Astrocyte (in vitro differentiated cells and primary cell): ENCODE measurements around the gene BMP8A. TPM values are rescaled to one million over a fixed set of nuclear protein-coding genes. Genes with fewer than 3 reads are reported as not detected.
A peak's percentile ranks its signal among the peaks of the same experiment; 100 is the strongest.

Experiments used
- DNase-seq: peaks from one replicate; pipeline ENCODE4 v3.0.0-alpha.2; 2010; ENCODE audit warnings: low read depth
- FAIRE-seq: peaks from 2 replicates; lab custom pipeline; 2011; peaks lifted over from hg19 to GRCh38; lab: Jason Lieb, UNC
- H2AFZ ChIP-seq: 2 replicates; pipeline ENCODE4 v1.6.0; 2012; ENCODE audit warnings: low read depth, low read length, inconsistent platforms
- H3K27ac ChIP-seq: 2 replicates; pipeline ENCODE4 v1.5.1; 2011; ENCODE audit warnings: low read depth, low read length, inconsistent platforms
- H3K27me3 ChIP-seq: 2 replicates; pipeline ENCODE4 v1.6.0; 2011; ENCODE audit warnings: low read length, inconsistent platforms; ENCODE audit not compliant: insufficient read depth
- H3K36me3 ChIP-seq: 2 replicates; pipeline ENCODE4 v1.5.1; 2011; ENCODE audit warnings: low read length, inconsistent platforms; ENCODE audit not compliant: insufficient read depth
- H3K4me1 ChIP-seq: 2 replicates; pipeline ENCODE4 v1.5.1; 2011; ENCODE audit warnings: low read length, inconsistent platforms; ENCODE audit not compliant: insufficient read depth
- H3K4me2 ChIP-seq: 2 replicates; pipeline ENCODE4 v1.6.0; 2012; ENCODE audit warnings: low read length, inconsistent platforms
- H3K4me3 ChIP-seq: 2 replicates; pipeline ENCODE4 v1.5.1; 2011; ENCODE audit warnings: low read depth, mild to moderate bottlenecking, low read length, inconsistent platforms; ENCODE audit not compliant: insufficient read depth
- H3K79me2 ChIP-seq: 2 replicates; pipeline ENCODE4 v1.6.0; 2012; ENCODE audit warnings: mild to moderate bottlenecking, low read length, inconsistent platforms; ENCODE audit not compliant: insufficient read depth
- H3K9ac ChIP-seq: 2 replicates; pipeline ENCODE4 v1.6.0; 2012; ENCODE audit warnings: mild to moderate bottlenecking, low read length, inconsistent platforms
- H3K9me3 ChIP-seq: 2 replicates; pipeline ENCODE4 v1.5.1; 2012; ENCODE audit warnings: low read depth, mild to moderate bottlenecking, low read length, inconsistent platforms; ENCODE audit not compliant: insufficient read depth
- H4K20me1 ChIP-seq: 2 replicates; pipeline ENCODE4 v1.6.0; 2012; ENCODE audit warnings: low read length, inconsistent platforms; ENCODE audit not compliant: insufficient read depth
- H3K27ac Mint-ChIP-seq: one replicate; pipeline ENCODE4 v1.8.0; 2021; ENCODE audit warnings: mild to moderate bottlenecking, mixed read lengths; ENCODE audit not compliant: unreplicated experiment
- H3K27me3 Mint-ChIP-seq: one replicate; pipeline ENCODE4 v1.8.0; 2021; ENCODE audit warnings: low read depth, mixed read lengths; ENCODE audit not compliant: unreplicated experiment
- H3K36me3 Mint-ChIP-seq: one replicate; pipeline ENCODE4 v1.8.0; 2021; ENCODE audit warnings: low read depth, mixed read lengths; ENCODE audit not compliant: unreplicated experiment
- H3K4me1 Mint-ChIP-seq: one replicate; pipeline ENCODE4 v1.8.0; 2021; ENCODE audit warnings: low read depth, mixed read lengths; ENCODE audit not compliant: unreplicated experiment
- H3K4me3 Mint-ChIP-seq: one replicate; pipeline ENCODE4 v1.8.0; 2021; ENCODE audit warnings: mild to moderate bottlenecking, moderate library complexity, mixed read lengths; ENCODE audit not compliant: unreplicated experiment
- H3K9me3 Mint-ChIP-seq: one replicate; pipeline ENCODE4 v1.8.0; 2021; ENCODE audit warnings: mild to moderate bottlenecking, mixed read lengths; ENCODE audit not compliant: unreplicated experiment
- EZH2 ChIP-seq: IDR thresholded peaks from 2 replicates; pipeline ENCODE4 v1.6.1; 2012; ENCODE audit warnings: mild to moderate bottlenecking, low read length, inconsistent platforms; ENCODE audit not compliant: insufficient read depth
- total RNA-seq: library from RNA; stranded (reverse); gene quantifications from 2 replicates; pipeline ENCODE4 v1.2.1, GENCODE V29; 2021
- TF ChIP-seq, protein P1 (sequence below): IDR thresholded peaks from 2 replicates; pipeline ENCODE4 v1.5.1; 2011; ENCODE audit warnings: low read depth, mild to moderate bottlenecking, inconsistent platforms, low read length, moderate library complexity; ENCODE audit not compliant: insufficient read depth

Gene BMP8A
- total RNA-seq, 1 donor from 2014 or later: 0.84 TPM

DNA sequence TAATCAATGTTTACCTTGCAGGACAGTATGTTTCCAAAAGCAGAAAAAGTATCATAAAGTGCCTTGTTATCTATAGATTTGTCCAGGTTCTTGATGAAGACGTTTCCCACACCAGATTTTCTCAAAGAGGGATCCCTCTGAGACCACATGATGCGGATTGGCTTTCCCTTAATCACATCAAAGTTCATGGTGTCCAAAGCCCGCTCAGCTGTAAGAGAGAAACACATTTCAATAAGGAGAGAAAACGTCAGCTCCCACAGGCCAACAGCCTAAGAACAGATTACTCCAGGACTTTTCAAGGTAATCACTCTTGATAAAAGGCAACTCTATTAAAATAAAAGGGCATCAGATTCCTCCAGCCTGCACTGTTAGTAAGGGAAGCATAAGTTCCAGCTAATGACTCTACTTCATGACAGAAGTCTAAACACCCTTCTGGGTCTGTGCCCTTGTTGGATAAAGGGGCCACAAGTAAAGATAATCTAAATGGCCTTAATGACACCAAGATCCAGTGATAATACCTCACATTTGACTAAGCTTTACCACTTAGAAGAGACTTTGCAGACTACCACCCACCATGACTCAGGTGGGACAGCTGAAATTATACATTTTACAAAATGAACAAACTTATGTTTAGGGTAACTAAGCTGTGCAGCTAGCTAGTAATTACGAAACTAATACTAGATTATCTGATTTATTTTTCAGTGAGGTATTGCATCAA, 81.1 kb downstream of the BMP8A start:
- no peak for DNase-seq
- Histone ChIP-seq H3K79me2 (peaks cover 87% of the 10 kb centered on the region), H2AFZ (no peak overlapping the region), H3K9ac (peak overlapping the region; percentile 1), H3K27ac (no peak overlapping the region), H3K4me3 (peak overlapping the region; percentile 43), H4K20me1 (peaks cover 78% of the 10 kb centered on the region), H3K27me3 (no peaks in the 10 kb centered on the region), H3K4me1 (peaks cover 26% of the 10 kb centered on the region), H3K36me3 (peaks cover 53% of the 10 kb centered on the region), H3K4me2 (peak overlapping the region; percentile 97), H3K9me3 (no peaks in the 10 kb centered on the region)
- Mint-ChIP-seq H3K36me3 (peaks cover 26% of the 10 kb centered on the region), H3K9me3 (no peaks in the 10 kb centered on the region), H3K27ac (no peak overlapping the region), H3K4me3 (peak overlapping the region; percentile 95), H3K4me1 (peaks cover 28% of the 10 kb centered on the region), H3K27me3 (no peaks in the 10 kb centered on the region)
- TF ChIP-seq, protein P1, sequence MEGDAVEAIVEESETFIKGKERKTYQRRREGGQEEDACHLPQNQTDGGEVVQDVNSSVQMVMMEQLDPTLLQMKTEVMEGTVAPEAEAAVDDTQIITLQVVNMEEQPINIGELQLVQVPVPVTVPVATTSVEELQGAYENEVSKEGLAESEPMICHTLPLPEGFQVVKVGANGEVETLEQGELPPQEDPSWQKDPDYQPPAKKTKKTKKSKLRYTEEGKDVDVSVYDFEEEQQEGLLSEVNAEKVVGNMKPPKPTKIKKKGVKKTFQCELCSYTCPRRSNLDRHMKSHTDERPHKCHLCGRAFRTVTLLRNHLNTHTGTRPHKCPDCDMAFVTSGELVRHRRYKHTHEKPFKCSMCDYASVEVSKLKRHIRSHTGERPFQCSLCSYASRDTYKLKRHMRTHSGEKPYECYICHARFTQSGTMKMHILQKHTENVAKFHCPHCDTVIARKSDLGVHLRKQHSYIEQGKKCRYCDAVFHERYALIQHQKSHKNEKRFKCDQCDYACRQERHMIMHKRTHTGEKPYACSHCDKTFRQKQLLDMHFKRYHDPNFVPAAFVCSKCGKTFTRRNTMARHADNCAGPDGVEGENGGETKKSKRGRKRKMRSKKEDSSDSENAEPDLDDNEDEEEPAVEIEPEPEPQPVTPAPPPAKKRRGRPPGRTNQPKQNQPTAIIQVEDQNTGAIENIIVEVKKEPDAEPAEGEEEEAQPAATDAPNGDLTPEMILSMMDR: no peak
- no peak for TF ChIP-seq EZH2
- no peak for FAIRE-seq

DNA sequence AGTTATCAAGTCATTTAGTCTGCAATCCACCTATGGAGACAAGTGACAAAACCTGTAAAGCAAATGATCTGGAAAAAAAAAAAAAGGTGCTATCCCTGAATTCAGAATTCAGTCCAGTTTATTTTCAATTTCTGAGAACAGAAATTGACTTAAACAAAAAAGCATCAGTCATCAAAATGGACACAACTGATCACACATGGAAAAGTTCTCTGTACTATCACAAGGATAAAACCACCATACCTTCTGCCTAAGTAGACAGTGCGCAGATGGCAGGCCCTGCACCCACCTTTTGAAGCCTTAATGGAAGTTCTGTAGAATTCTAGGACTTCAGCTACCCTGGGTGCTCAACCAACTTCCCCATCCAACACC, 81.6 kb downstream of the BMP8A start:
- no peak overlapping the region for H3K27ac Mint-ChIP-seq
- peaks cover 85% of the 10 kb centered on the region for H3K79me2 ChIP-seq
- no peak for TF ChIP-seq EZH2
- peaks cover 28% of the 10 kb centered on the region for H3K4me1 Mint-ChIP-seq
- H3K4me3 Mint-ChIP-seq: peak overlapping the region; percentile 95
- H3K36me3 Mint-ChIP-seq: peaks cover 26% of the 10 kb centered on the region
- H3K36me3 ChIP-seq: peaks cover 49% of the 10 kb centered on the region
- H3K9me3 Mint-ChIP-seq: no peaks in the 10 kb centered on the region
- H3K4me3 ChIP-seq: peak overlapping the region; percentile 43
- H4K20me1 ChIP-seq: peaks cover 76% of the 10 kb centered on the region
- no peak overlapping the region for H3K27ac ChIP-seq
- H2AFZ ChIP-seq: no peak overlapping the region
- FAIRE-seq (no peak), DNase-seq (no peak)
- peak overlapping the region; percentile 23 for H3K9ac ChIP-seq
- H3K4me2 ChIP-seq: peak overlapping the region; percentile 97
- no peaks in the 10 kb centered on the region for H3K9me3 ChIP-seq
- peaks cover 26% of the 10 kb centered on the region for H3K4me1 ChIP-seq
- no peaks in the 10 kb centered on the region for H3K27me3 ChIP-seq
- no peaks in the 10 kb centered on the region for H3K27me3 Mint-ChIP-seq

DNA sequence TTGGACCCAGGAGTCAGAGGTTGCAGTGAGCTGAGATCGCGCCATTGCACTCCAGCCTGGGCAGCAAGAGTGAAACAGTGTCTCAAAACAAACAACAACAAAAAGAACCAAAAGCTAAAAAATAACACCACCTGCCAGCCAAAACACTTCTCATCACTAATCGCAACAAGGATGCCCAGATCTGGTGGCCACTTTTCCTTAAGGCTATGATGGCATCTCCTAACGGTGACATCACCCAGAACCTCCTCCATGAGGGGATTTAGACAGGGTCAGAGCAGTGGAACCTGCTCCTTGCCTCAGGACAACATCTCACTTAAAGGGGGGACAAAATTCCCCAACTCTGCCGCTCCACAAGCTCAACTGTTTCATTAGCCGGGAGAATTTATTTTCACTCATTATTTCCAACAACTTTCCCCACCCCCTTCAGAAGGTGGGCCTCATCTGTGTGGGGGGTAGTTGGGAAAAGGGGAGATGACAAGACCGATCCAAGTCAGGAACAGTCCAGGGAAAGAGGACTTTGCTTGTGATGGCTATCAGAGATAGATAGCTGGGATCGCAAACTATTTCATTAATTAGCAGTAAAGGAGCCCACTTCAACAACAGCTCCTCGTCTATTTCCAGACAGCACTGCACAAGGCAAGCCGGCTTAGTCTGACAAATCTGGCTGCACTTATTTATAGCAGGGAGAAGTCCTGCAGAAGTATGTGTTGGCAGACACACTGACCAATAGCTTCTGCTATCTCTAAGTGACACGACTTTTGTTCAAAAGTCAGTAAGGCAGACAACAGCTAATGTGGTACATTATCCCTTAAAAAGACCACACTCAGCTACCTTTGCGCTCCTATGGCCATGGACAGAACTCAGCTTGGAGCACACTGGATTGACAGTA, 82.5 kb downstream of the BMP8A start:
- no peaks in the 10 kb centered on the region for H3K9me3 ChIP-seq
- no peaks in the 10 kb centered on the region for H3K27me3 Mint-ChIP-seq
- no peak for TF ChIP-seq EZH2
- TF ChIP-seq, protein P1: no peak
- peak overlapping the region; percentile 97 for H3K4me2 ChIP-seq
- H3K79me2 ChIP-seq: peaks cover 77% of the 10 kb centered on the region
- H3K4me1 Mint-ChIP-seq: peaks cover 28% of the 10 kb centered on the region
- H3K4me3 Mint-ChIP-seq: peak overlapping the region; percentile 95
- H2AFZ ChIP-seq: no peak overlapping the region
- peaks cover 26% of the 10 kb centered on the region for H3K4me1 ChIP-seq
- no peaks in the 10 kb centered on the region for H3K27me3 ChIP-seq
- peaks cover 67% of the 10 kb centered on the region for H4K20me1 ChIP-seq
- H3K27ac Mint-ChIP-seq: no peak overlapping the region
- H3K36me3 Mint-ChIP-seq: peaks cover 22% of the 10 kb centered on the region
- peak overlapping the region; percentile 91 for H3K9ac ChIP-seq
- peaks cover 40% of the 10 kb centered on the region for H3K36me3 ChIP-seq
- H3K4me3 ChIP-seq: peak overlapping the region; percentile 72
- FAIRE-seq (no peak), DNase-seq (peak; percentile 67)
- H3K27ac ChIP-seq: no peak overlapping the region
- H3K9me3 Mint-ChIP-seq: no peaks in the 10 kb centered on the region
